Fibroblast of pulmonary artery (primary cell): ENCODE results near the gene ARHGAP32.
A peak's percentile ranks its signal among the peaks of the same experiment; 100 is the strongest.
"Not testable (repeated sequence)": the region's sequence is repeated elsewhere in the genome, so short reads cannot be mapped to it uniquely, and the experiment has no call there.

Source experiments
- DNase-seq: peaks from one replicate; pipeline ENCODE4 v3.0.0-alpha.2; 2010; ENCODE audit warnings: low read depth
- H3K4me3 ChIP-seq: replicated peaks from 2 replicates; pipeline ENCODE4 v1.5.1; 2011; ENCODE audit warnings: low read depth, mild to moderate bottlenecking, control low read depth, low read length, moderate library complexity
- TF ChIP-seq, protein P1 (sequence below): IDR thresholded peaks from 2 replicates; pipeline ENCODE4 v1.5.1; 2011; ENCODE audit warnings: mild to moderate bottlenecking, control low read depth, low read length, inconsistent platforms; ENCODE audit errors: missing control alignments

ARHGAP32 gene

DNA sequence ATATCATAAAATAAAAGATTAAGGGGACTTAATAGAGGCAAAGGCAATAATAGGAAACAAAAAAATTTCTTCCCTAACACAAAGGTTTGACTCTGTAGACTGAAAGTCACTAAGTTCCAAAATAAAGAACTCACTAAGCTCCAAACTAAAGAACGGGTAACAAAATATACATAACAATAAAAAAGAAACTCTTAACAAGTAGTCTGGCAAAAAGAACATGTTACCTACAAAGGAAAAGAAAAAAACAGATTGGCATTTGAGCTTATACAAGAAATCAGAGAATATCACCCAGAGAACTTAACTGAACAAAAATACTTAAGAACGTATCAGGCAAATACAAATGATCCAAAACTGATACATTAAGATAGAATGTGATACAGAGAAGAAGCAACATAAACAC lies 7.5 kb downstream of the ARHGAP32 start:
- no peak overlapping the region for H3K4me3 ChIP-seq
- TF ChIP-seq, protein P1, sequence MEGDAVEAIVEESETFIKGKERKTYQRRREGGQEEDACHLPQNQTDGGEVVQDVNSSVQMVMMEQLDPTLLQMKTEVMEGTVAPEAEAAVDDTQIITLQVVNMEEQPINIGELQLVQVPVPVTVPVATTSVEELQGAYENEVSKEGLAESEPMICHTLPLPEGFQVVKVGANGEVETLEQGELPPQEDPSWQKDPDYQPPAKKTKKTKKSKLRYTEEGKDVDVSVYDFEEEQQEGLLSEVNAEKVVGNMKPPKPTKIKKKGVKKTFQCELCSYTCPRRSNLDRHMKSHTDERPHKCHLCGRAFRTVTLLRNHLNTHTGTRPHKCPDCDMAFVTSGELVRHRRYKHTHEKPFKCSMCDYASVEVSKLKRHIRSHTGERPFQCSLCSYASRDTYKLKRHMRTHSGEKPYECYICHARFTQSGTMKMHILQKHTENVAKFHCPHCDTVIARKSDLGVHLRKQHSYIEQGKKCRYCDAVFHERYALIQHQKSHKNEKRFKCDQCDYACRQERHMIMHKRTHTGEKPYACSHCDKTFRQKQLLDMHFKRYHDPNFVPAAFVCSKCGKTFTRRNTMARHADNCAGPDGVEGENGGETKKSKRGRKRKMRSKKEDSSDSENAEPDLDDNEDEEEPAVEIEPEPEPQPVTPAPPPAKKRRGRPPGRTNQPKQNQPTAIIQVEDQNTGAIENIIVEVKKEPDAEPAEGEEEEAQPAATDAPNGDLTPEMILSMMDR: no peak
- no peak for DNase-seq

DNA sequence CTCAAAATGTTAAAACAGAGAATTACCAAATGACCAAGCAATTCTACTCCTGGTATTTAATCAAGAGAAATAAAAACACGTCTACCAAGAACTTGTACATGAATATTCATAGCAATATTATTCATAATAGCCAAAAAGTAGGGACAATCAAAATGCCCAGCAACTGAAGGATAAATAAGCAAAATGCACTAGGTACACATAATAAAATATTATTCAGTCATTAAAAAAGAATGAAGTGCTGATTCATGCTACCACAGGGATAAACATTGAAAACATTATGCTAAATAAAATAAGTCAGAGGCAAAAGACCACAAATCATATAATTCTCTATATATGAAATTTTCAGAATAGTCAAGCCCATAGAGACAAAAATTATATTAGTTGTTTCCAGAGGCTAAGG lies 24.8 kb downstream of the ARHGAP32 start:
- DNase-seq: no peak
- TF ChIP-seq, protein P1: no peak
- H3K4me3 ChIP-seq: no peak overlapping the region

DNA sequence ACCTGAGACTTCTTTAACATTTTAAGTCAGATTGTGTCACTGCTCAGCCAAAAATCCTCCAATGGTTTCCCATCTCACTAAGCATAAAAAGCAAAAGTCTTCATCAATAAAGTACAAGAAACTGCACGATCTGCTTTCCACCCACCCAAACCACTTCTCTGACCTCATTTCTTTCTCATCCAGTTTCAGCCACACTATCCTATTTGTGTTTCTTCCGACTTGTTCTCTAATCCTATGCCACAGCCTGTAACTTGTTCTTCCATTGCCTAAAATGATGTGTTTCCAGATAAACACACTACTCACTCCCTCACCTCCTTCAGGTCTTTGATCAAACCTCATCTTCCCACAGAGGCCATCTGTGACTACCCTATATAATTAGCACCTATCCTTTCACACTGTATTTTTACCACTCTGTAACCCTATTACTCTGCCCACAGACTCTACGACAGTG lies 28.4 kb downstream of the ARHGAP32 start:
- H3K4me3 ChIP-seq: no peak overlapping the region
- no peak for DNase-seq
- TF ChIP-seq, protein P1: no peak

DNA sequence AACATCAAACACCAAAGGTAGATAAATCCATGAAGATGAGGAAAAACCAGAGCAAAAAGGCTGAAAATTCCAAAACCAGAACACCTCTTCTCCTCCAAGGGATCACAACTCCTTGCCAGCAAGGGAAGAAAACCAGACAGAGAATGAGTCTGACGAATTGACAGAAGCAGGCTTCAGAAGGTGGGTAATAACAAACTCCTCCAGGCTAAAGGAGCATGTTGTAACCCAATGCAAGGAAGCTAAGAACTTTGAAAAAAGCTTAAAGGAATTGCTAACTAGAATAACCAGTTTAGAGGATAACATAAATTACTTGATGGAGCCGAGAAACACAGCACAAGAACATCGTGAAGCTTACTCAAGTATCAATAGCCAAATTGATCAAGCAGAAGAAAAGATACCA lies 35.0 kb downstream of the ARHGAP32 start:
- not testable (repeated sequence) for H3K4me3 ChIP-seq, DNase-seq

DNA sequence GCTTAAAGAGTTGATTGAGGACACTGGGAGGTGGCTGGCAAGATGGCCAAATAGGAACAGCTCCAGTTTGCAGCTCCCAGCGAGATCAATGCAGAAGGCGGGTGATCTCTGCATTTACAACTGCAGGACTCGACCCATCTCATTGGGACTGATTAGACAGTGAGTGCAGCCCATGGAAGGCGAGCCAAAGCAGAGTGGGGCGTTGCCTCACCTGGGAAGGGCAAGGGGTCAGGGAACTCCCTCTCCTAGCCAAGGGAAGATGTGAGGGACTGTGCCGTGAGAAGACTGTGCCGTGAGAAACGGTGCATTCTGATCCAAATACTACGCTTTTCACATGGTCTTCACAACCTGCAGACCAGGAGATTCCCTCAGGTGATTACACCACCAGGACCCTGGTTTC lies 36.4 kb downstream of the ARHGAP32 start:
- no peak overlapping the region for H3K4me3 ChIP-seq
- DNase-seq: no peak
- TF ChIP-seq, protein P1: no peak

DNA sequence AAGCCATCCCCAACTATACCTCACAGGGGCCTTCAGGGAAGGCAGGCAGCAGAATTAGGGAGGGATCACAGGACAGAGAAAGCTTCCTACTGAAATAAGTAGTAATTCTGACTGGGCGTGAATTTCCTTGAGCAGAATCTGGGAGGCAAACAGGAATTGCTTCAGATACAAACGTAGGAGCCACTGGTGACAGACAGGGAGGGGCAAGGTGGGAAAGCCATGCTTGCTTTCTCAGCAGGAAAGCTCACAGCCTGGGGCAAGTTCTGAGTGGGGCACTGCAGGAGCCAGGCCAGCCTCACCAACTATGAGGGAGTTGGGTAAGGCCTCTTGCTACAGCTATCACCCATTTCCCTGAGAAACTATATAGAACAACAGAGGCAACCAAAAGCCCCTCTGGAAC lies 43.6 kb downstream of the ARHGAP32 start:
- TF ChIP-seq, protein P1: no peak

DNA sequence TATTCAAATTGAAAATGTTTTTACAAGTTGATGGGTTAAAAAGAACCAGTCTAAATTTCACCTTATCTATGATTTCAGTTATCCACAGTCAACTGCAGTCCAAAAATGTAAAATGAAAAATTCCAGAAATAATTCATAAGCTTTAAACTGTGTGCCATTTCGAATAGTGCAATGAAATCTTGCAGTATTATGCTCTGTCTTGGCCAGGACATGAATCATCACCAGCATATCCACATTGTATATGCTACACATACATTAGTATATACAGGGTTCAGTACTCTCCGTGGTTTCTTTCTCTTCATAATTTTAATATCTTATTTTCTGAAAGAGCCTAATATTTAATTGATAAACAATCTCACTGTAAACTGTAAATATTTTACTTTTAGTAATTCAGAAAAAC lies 45.9 kb downstream of the ARHGAP32 start:
- TF ChIP-seq, protein P1: no peak
- no peak overlapping the region for H3K4me3 ChIP-seq
- peak; percentile 33 for DNase-seq

More for the DNA sequence above, 43.6 kb downstream of the ARHGAP32 start:
- no peak overlapping the region for H3K4me3 ChIP-seq
- no peak for DNase-seq

DNA sequence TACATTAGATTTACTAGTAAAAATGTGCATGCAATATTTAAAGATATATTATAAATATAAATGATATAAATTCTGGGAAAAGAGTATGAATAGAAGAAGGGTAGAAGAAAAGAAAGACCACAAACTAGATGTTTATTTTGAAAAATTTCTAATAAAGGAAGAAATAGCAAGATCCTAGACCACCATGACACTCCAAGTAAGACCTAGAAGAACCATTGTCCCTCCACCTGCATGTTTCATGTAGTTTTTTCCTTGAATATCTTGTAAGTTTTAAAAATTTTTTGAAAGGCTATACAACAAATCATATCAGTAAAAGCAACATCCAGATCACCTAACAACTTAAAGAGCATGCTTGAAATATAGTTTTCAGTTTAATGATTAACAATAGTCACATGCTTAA lies 46.8 kb downstream of the ARHGAP32 start:
- TF ChIP-seq, protein P1: no peak
- no peak for DNase-seq

More for the DNA sequence above, 46.8 kb downstream of the ARHGAP32 start:
- H3K4me3 ChIP-seq: no peak overlapping the region
